GM12891 (cell line): Measurements from ENCODE around the gene RIC1.

Experiments used
- PAX5 ChIP-seq: IDR thresholded peaks from 2 replicates; pipeline ENCODE4 v1.6.1; 2011; ENCODE audit warnings: low read length, moderate library complexity, mild to moderate bottlenecking; ENCODE audit not compliant: insufficient read depth, severe bottlenecking
- POLR2A ChIP-seq: IDR thresholded peaks from 2 replicates; pipeline ENCODE4 v1.6.1; 2011; ENCODE audit warnings: low read depth, low read length, control low read depth
- POLR2AphosphoS5 ChIP-seq: IDR thresholded peaks from 2 replicates; pipeline ENCODE4 v1.6.1; 2011; ENCODE audit warnings: low read depth, low read length, control low read depth
- SPI1 ChIP-seq: IDR thresholded peaks from 2 replicates; pipeline ENCODE4 v1.6.1; 2011; ENCODE audit warnings: low read depth, low read length, control low read depth
- TAF1 ChIP-seq: IDR thresholded peaks from 2 replicates; pipeline ENCODE4 v1.6.1; 2011; ENCODE audit warnings: low read depth, low read length, control low read depth

DNA sequence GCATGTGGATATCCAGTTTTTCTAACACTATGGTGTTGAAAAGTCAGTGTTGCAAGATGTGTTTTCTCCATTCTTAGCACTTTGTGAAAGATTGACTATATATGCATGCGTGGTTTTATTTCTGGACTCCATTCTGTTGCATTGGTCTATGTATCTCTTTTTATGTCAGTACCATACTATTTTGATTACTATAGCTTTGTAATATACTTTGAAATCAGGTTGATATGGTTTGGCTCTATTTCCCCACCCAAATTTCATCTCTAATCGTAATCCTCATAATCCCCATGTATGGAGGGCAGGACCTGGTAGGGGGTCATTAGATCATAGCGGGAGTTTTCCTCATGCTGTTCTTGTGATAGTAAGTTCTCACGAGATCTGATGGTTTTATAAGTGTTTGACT is 6.5 kb downstream of the RIC1 start:
- TF ChIP-seq POLR2A (no peak), POLR2AphosphoS5 (no peak), SPI1 (no peak), PAX5 (no peak), TAF1 (no peak)
